Astrocyte (in vitro differentiated cells and primary cell): Measurements from ENCODE around the gene TRIM41.

Experiments
- EZH2 ChIP-seq: IDR thresholded peaks from 2 replicates; pipeline ENCODE4 v1.6.1; 2012; ENCODE audit warnings: mild to moderate bottlenecking, low read length, inconsistent platforms; ENCODE audit not compliant: insufficient read depth
- TF ChIP-seq, protein P1 (sequence below): IDR thresholded peaks from 2 replicates; pipeline ENCODE4 v1.5.1; 2011; ENCODE audit warnings: low read depth, mild to moderate bottlenecking, inconsistent platforms, low read length, moderate library complexity; ENCODE audit not compliant: insufficient read depth

DNA sequence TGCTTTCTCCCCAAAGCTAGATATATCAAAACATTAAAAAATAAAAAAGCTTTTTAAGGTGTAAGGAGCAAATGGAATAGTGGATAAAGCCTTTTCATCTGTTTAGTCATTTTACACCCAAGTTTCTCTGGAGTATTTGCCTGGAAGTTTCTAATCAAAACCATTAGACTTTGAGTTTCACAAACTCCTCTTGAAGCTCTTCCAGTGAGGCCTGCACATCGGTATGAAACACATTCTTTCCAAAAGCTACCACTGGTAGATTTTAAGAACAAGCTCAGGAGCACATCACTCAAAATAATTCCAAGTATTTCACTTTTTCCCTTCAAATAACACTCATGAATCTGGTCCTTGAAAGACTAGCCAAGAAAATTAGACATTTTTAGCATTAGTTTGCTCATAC lies 32.2 kb downstream of the TRIM41 start:
- TF ChIP-seq EZH2 = no peak
- TF ChIP-seq, protein P1, sequence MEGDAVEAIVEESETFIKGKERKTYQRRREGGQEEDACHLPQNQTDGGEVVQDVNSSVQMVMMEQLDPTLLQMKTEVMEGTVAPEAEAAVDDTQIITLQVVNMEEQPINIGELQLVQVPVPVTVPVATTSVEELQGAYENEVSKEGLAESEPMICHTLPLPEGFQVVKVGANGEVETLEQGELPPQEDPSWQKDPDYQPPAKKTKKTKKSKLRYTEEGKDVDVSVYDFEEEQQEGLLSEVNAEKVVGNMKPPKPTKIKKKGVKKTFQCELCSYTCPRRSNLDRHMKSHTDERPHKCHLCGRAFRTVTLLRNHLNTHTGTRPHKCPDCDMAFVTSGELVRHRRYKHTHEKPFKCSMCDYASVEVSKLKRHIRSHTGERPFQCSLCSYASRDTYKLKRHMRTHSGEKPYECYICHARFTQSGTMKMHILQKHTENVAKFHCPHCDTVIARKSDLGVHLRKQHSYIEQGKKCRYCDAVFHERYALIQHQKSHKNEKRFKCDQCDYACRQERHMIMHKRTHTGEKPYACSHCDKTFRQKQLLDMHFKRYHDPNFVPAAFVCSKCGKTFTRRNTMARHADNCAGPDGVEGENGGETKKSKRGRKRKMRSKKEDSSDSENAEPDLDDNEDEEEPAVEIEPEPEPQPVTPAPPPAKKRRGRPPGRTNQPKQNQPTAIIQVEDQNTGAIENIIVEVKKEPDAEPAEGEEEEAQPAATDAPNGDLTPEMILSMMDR = no peak
